CD4-positive, CD25-positive, alpha-beta regulatory T cell (primary cell): ENCODE measurements around the gene ANGPTL7. TPM values are rescaled to one million over a fixed set of nuclear protein-coding genes. Genes with fewer than 3 reads are reported as not detected.
"Not testable (repeated sequence)": the region's sequence is repeated elsewhere in the genome, so short reads cannot be mapped to it uniquely, and the experiment has no call there.

Experiments used
- ATAC-seq, 2 donors: fragments of 150-1000 bp; cut with Tn5 transposase; one replicate each; pipeline ENCODE4 v1.10.0; 2021; ENCODE audit warnings: low read depth in 2 of 2, moderate number of reproducible peaks in 2 of 2, moderate library complexity in 1 of 2
- DNase-seq, 3 donors: peaks; one replicate each; pipeline versions ENCODE4 v3.0.0 to v3.0.0-alpha.2; 2012 to 2022; ENCODE audit warnings: mixed read lengths in 1 of 3
- H3K27ac ChIP-seq: one replicate; pipeline ENCODE4 v1.7.0; 2013; ENCODE audit warnings: mild to moderate bottlenecking, low read length; ENCODE audit not compliant: insufficient read depth, poor library complexity, severe bottlenecking
- H3K27me3 ChIP-seq: one replicate; pipeline ENCODE4 v1.7.0; 2013; ENCODE audit warnings: low read length; ENCODE audit not compliant: control insufficient read depth, insufficient read depth
- H3K36me3 ChIP-seq: one replicate; pipeline ENCODE4 v1.7.0; 2013; ENCODE audit warnings: mild to moderate bottlenecking, low read length, moderate library complexity; ENCODE audit not compliant: control insufficient read depth, insufficient read depth
- H3K4me1 ChIP-seq: 2 replicates; pipeline ENCODE4 v1.7.0; 2013; ENCODE audit warnings: mild to moderate bottlenecking, low read length; ENCODE audit not compliant: insufficient read depth, control insufficient read depth, poor library complexity, severe bottlenecking
- H3K4me3 ChIP-seq: one replicate; pipeline ENCODE4 v1.7.0; 2013; ENCODE audit warnings: low read depth, mild to moderate bottlenecking, low read length, moderate library complexity
- H3K9me3 ChIP-seq, 2 experiments: 1 replicate in 1 of 2; 2 replicates in 1 of 2; pipeline ENCODE4 v1.7.0; 2013; ENCODE audit warnings: low read length in 2 of 2, mild to moderate bottlenecking in 1 of 2, moderate library complexity in 1 of 2; ENCODE audit not compliant: control insufficient read depth in 2 of 2
- H3K27ac Mint-ChIP-seq, 3 donors: one replicate each; pipeline ENCODE4 v1.8.0; 2020 to 2022; ENCODE audit warnings: mild to moderate bottlenecking in 3 of 3, mixed read lengths in 3 of 3, moderate library complexity in 2 of 3
- H3K27me3 Mint-ChIP-seq: one replicate; pipeline ENCODE4 v1.8.0; 2022; ENCODE audit warnings: mild to moderate bottlenecking, mixed read lengths
- H3K36me3 Mint-ChIP-seq: one replicate; pipeline ENCODE4 v1.8.0; 2020; ENCODE audit warnings: mixed read lengths
- H3K4me1 Mint-ChIP-seq, 4 donors: one replicate each; pipeline ENCODE4 v1.8.0; 2020 to 2022; ENCODE audit warnings: mixed read lengths in 4 of 4, mild to moderate bottlenecking in 1 of 4
- H3K4me3 Mint-ChIP-seq, 4 donors: one replicate each; pipeline ENCODE4 v1.8.0; 2020 to 2022; ENCODE audit warnings: mild to moderate bottlenecking in 4 of 4, mixed read lengths in 4 of 4, moderate library complexity in 3 of 4
- H3K9me3 Mint-ChIP-seq, 7 donors: one replicate each; pipeline ENCODE4 v1.8.0; 2020 to 2022; ENCODE audit warnings: mixed read lengths in 7 of 7, mild to moderate bottlenecking in 3 of 7, moderate library complexity in 2 of 7
- polyA plus RNA-seq, 4 donors: library from polyadenylated mRNA; unstranded; fragments of 300-500 nt; fragmentation: Illumina TruSeq; gene quantifications; one replicate each; pipeline ENCODE4 v1.2.3, GENCODE V29; 2021
- total RNA-seq: library from RNA; stranded (reverse); gene quantifications from one replicate; pipeline ENCODE4 v1.2.3, GENCODE V29; 2022

Gene ANGPTL7
- total and polyA plus RNA-seq, 5 donors from 2014 or later = not detected

DNA sequence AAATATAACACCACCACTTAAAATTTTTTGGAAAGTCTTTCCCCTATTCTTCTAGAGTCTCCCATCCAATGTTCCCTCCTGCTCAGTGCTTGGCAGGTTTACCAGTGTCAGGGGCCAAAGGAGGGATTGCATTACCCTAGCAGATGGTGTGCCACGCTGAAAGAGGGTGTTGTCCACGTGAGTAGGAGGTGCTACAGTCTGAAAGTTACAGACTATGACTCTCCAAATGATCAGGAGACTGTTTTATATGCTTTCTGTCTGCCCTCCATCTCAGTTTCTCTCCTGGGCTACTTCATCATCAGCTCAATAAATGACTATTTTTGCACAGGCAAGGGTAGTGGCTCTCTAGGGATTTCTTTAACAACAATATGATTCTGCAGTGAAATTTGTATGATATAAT is 31.3 kb upstream of the ANGPTL7 start:
- H3K4me1 Mint-ChIP-seq = peaks cover 0 to 13% (median 5%) of the 10 kb centered on the region in 4 donors

DNA sequence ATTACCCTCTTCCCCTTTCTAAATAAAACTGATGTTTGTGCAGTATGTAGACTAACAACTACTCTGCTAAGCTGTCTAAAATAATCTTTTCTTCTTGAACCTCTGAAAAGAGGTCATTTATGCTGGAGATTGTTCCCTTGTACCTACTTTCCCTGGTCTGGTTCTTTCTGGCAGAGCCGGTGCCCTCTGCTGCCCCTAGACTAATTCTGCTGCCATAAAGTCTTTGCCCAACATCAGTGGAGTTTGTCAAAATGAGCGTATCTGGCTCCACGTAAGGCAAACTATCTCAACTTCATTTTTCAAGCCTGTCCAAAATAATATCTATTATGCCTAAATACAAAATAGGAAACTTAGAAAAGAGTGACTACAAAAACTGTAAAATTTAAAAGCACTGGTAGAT is 30.9 kb upstream of the ANGPTL7 start:
- no peak overlapping the region for H3K27ac ChIP-seq
- peak overlapping the region in 2 of 3 donors; percentile 57 to 58 for H3K27ac Mint-ChIP-seq
- DNase-seq = no peak
- ATAC-seq = no peak
- no peaks in the 10 kb centered on the region for H3K9me3 Mint-ChIP-seq
- no peaks in the 10 kb centered on the region for H3K9me3 ChIP-seq
- H3K4me3 ChIP-seq = no peak overlapping the region
- H3K36me3 ChIP-seq = peaks cover 30% of the 10 kb centered on the region
- peaks cover 35% of the 10 kb centered on the region for H3K36me3 Mint-ChIP-seq
- H3K4me1 ChIP-seq = no peaks in the 10 kb centered on the region
- no peaks in the 10 kb centered on the region for H3K27me3 Mint-ChIP-seq
- H3K4me1 Mint-ChIP-seq = peaks cover 0 to 13% (median 6%) of the 10 kb centered on the region in 4 donors
- no peak overlapping the region for H3K4me3 Mint-ChIP-seq
- no peaks in the 10 kb centered on the region for H3K27me3 ChIP-seq

More for the DNA sequence above, 31.3 kb upstream of the ANGPTL7 start:
- Histone ChIP-seq H3K4me1 (no peaks in the 10 kb centered on the region), H3K36me3 (peaks cover 34% of the 10 kb centered on the region), H3K9me3 (no peaks in the 10 kb centered on the region), H3K4me3 (no peak overlapping the region), H3K27me3 (no peaks in the 10 kb centered on the region), H3K27ac (no peak overlapping the region)
- ATAC-seq (no peak), DNase-seq (no peak)
- Mint-ChIP-seq H3K4me3 (no peak overlapping the region), H3K27me3 (no peaks in the 10 kb centered on the region), H3K27ac (peak overlapping the region in 2 of 3 donors; percentile 57 to 58), H3K9me3 (no peaks in the 10 kb centered on the region), H3K36me3 (peaks cover 39% of the 10 kb centered on the region)

DNA sequence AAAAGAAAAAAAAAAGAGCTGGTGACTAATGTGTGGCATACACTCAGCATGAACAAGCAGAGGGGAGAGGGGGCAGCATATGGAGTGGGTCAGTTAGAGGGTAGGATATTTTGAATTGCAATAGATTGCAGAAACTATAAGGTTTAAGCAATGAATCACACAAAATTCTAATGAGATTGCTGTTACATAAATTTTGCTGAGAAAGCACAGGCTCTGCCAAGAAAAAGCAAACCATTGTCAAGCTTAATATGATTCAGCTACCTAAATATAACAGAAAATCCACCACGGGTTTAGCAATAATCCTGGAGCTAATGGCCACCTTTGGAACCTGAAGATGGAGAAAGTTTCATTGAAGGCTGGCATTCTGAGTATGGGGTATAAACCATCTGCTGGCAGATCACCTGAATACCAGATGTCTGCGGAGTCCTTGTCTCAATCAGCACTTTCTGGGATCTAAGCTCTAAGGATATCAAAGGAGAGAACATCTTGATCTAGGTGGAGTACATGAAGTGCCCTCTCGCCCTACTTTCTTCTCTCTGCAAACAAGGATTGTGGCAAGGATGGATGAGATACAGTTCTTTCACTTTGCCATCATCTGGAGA is 30.3 kb upstream of the ANGPTL7 start:
- no peak overlapping the region for H3K4me3 ChIP-seq
- H3K36me3 Mint-ChIP-seq = peaks cover 38% of the 10 kb centered on the region
- peaks cover 30% of the 10 kb centered on the region for H3K36me3 ChIP-seq
- no peaks in the 10 kb centered on the region for H3K4me1 ChIP-seq
- H3K27me3 ChIP-seq = no peaks in the 10 kb centered on the region
- no peaks in the 10 kb centered on the region for H3K27me3 Mint-ChIP-seq
- no peak for DNase-seq
- no peaks in the 10 kb centered on the region for H3K9me3 Mint-ChIP-seq
- H3K4me1 Mint-ChIP-seq = peaks cover 0 to 13% (median 6%) of the 10 kb centered on the region in 4 donors
- H3K27ac ChIP-seq = no peak overlapping the region
- no peaks in the 10 kb centered on the region for H3K9me3 ChIP-seq
- no peak overlapping the region for H3K4me3 Mint-ChIP-seq
- ATAC-seq = no peak
- peak overlapping the region in 2 of 3 donors; percentile 57 to 58 for H3K27ac Mint-ChIP-seq

DNA sequence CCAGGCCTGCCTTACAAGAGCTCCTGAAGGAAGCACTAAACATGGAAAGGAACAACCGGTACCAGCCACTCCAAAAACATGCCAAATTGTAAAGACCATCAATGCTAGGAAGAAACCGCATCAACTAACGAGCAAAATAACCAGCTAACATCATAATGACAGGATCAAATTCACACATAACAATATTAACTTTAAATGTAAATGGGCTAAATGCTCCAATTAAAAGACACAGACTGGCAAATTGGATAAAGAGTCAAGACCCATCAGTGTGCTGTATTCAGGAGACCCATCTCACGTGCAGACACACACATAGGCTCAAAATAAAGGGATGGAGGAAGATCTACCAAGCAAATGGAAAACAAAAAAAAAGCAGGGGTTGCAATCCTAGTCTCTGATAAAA is 26.4 kb upstream of the ANGPTL7 start:
- H3K27ac ChIP-seq, H3K4me1 ChIP-seq, H3K4me3 ChIP-seq, H3K27me3 ChIP-seq, H3K27me3 Mint-ChIP-seq, H3K27ac Mint-ChIP-seq, DNase-seq, H3K9me3 ChIP-seq, ATAC-seq, H3K4me3 Mint-ChIP-seq, H3K4me1 Mint-ChIP-seq, H3K9me3 Mint-ChIP-seq, H3K36me3 ChIP-seq: not testable (repeated sequence)
- peaks cover 40% of the 10 kb centered on the region for H3K36me3 Mint-ChIP-seq

DNA sequence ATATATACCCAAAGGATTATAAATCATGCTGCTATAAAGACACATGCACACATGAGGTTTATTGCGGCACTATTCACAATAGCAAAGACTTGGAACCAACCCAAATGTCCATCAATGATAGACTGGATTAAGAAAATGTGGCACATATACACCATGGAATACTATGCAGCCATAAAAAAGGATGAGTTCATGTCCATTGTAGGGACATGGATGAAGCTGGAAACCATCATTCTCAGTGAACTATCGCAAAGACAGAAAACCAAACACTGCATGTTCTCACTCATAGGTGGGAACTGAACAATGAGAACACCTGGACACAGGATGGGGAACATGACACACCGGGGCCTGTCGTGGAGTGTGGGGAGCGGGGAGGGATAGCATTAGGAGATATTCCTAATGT is 22.4 kb upstream of the ANGPTL7 start:
- H3K9me3 ChIP-seq, H3K27me3 ChIP-seq, H3K27me3 Mint-ChIP-seq, H3K9me3 Mint-ChIP-seq, H3K27ac ChIP-seq, H3K4me3 ChIP-seq, H3K4me3 Mint-ChIP-seq, DNase-seq, ATAC-seq, H3K4me1 ChIP-seq: not testable (repeated sequence)
- Mint-ChIP-seq H3K36me3 (peaks cover 39% of the 10 kb centered on the region), H3K27ac (peak overlapping the region in 2 of 3 donors; percentile 23 to 38), H3K4me1 (peaks cover 0 to 12% (median 4%) of the 10 kb centered on the region in 4 donors)
- H3K36me3 ChIP-seq = peaks cover 20% of the 10 kb centered on the region

DNA sequence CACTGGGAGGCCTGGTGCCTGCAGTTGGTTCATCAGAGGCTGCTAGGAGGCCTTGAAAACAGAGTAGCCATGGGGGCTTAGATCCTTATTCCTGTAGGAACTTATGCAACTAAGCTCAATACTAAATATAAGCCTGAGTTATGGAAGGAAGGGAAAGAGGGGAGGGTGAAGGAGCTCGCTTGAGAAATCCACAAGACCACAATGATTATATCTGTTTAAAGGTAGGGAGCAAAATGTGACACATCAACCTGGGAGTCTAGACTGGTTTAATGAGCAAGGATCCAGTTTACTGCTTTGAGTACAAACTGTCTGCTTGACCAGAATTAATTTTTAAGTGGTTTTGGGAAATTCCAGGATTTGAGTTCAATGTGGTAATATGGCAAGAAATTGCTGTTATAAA is 20.4 kb upstream of the ANGPTL7 start:
- Mint-ChIP-seq H3K27ac (peak overlapping the region in 2 of 3 donors; percentile 42 to 52), H3K36me3 (peaks cover 33% of the 10 kb centered on the region), H3K4me3 (no peak overlapping the region), H3K9me3 (peaks cover 0 to 4% (median 0%) of the 10 kb centered on the region in 7 donors), H3K27me3 (no peaks in the 10 kb centered on the region), H3K4me1 (peaks cover 0 to 12% (median 3%) of the 10 kb centered on the region in 4 donors)
- no peak overlapping the region for H3K4me3 ChIP-seq
- H3K27me3 ChIP-seq = no peaks in the 10 kb centered on the region
- DNase-seq (no peak), ATAC-seq (no peak)
- H3K4me1 ChIP-seq = no peaks in the 10 kb centered on the region
- no peak overlapping the region for H3K27ac ChIP-seq
- H3K9me3 ChIP-seq = no peaks in the 10 kb centered on the region
- H3K36me3 ChIP-seq = peaks cover 20% of the 10 kb centered on the region

DNA sequence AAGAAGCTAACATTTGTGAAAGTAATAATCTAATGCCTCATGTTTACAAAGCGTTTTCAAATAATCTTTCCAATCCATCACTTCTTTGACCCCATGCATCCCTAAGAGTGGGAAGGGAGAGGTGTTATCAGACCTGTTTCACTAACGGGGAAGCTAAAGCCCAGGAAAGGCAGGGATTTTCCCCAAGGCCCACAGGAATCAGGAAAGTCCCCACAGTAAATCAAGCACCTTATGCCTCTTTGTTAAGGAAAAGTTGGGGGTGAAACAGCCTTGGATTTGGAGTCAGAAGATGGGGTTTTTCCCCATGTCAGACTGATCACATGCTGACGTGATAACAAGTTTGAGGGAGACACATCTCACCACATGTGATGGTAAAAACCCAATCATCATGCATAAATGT is 20.0 kb upstream of the ANGPTL7 start:
- Mint-ChIP-seq H3K27ac (peak overlapping the region in 1 of 3 donors; percentile 20), H3K4me3 (no peak overlapping the region), H3K4me1 (peaks cover 0 to 12% (median 3%) of the 10 kb centered on the region in 4 donors), H3K36me3 (peaks cover 33% of the 10 kb centered on the region), H3K27me3 (no peaks in the 10 kb centered on the region), H3K9me3 (peaks cover 0 to 4% (median 0%) of the 10 kb centered on the region in 7 donors)
- no peak for ATAC-seq
- Histone ChIP-seq H3K27ac (no peak overlapping the region), H3K4me3 (no peak overlapping the region), H3K9me3 (no peaks in the 10 kb centered on the region), H3K4me1 (no peaks in the 10 kb centered on the region), H3K27me3 (no peaks in the 10 kb centered on the region), H3K36me3 (peaks cover 20% of the 10 kb centered on the region)
- no peak for DNase-seq

DNA sequence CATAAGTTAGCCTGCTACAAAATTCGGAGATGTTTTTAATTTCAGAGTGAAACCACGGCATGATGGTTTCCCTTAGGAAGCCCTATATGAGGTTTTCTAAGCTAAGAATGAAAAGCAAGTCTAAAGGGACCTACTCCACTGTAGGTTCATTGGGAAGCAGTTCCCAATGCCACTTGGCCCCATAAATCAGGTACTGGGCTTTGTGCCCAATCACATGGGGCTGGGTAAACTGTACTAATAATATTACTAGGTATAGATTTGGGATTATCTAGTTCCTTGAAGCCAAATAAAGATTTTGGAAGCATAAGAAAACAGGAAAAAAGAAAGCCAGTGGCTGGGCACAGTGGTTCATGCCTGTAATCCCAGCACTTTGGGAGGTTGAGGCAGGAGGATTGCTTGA is 19.1 kb upstream of the ANGPTL7 start:
- H3K4me1 Mint-ChIP-seq = peaks cover 0 to 12% (median 4%) of the 10 kb centered on the region in 4 donors
- peaks cover 24% of the 10 kb centered on the region for H3K36me3 Mint-ChIP-seq
- Histone ChIP-seq H3K36me3 (peaks cover 20% of the 10 kb centered on the region), H3K4me1 (no peaks in the 10 kb centered on the region), H3K27me3 (no peaks in the 10 kb centered on the region), H3K4me3 (no peak overlapping the region), H3K9me3 (no peaks in the 10 kb centered on the region), H3K27ac (no peak overlapping the region)
- H3K4me3 Mint-ChIP-seq = no peak overlapping the region
- peaks cover 0 to 4% (median 0%) of the 10 kb centered on the region in 7 donors for H3K9me3 Mint-ChIP-seq
- DNase-seq = no peak
- peak overlapping the region in 1 of 3 donors; percentile 20 for H3K27ac Mint-ChIP-seq
- H3K27me3 Mint-ChIP-seq = no peaks in the 10 kb centered on the region
- no peak for ATAC-seq
